ENCODE measurements around the gene NFYA. TPM values are rescaled to one million over a fixed set of nuclear protein-coding genes. Genes with fewer than 3 reads are reported as not detected.

Gene NFYA
- total RNA-seq, 2 experiments from 2014 or later, result 23.5 to 47.9 TPM

- Histone ChIP-seq H3K4me2 (ENCODE audit: low read length) (no peak overlapping the region), H3K27ac (ENCODE audit: low read depth, low read length, poor library complexity, severe bottlenecking) (no peak overlapping the region), H3K4me3 (ENCODE audit: low read depth, low read length, poor library complexity, severe bottlenecking) (no peak overlapping the region), H4K20me1 (ENCODE audit: insufficient read depth, low read length) (no peaks in the 10 kb centered on the region), H3K9me2 (ENCODE audit: insufficient read depth, low read length) (no peaks in the 10 kb centered on the region), H3K36me3 (ENCODE audit: insufficient read depth, low read length) (peaks cover 15% of the 10 kb centered on the region; the same call in 1 of the 2 replicates), H3K9me3 (ENCODE audit: low read length) (no peaks in the 10 kb centered on the region), H2AFZ (ENCODE audit: low read length) (no peak overlapping the region), H3K4me1 (ENCODE audit: insufficient read depth, low read length, poor library complexity, severe bottlenecking) (no peaks in the 10 kb centered on the region), H3K79me2 (ENCODE audit: insufficient read depth, low read depth, low read length) (no peaks in the 10 kb centered on the region)
- no TSS peak for BruUV-seq (replicated peaks)
- TF ChIP-seq EZH2phosphoT487 (IDR thresholded peaks at IDR 0.05; ENCODE audit: borderline replicate concordance, low read depth, low read length) (no peak), CTCF (conservative IDR thresholded peaks at IDR 0.05; ENCODE audit: low read length) (no peak)
- intact Hi-C loops (cut with micrococcal nuclease; ENCODE audit: unreplicated experiment), result no loop called here
- DNase-seq (ENCODE audit: low spot score), result no peak
- CTCF ChIA-PET (ENCODE audit: unreplicated experiment), result no interaction called here
- POLR2A ChIA-PET, result interaction anchor here (0.8 kb wide), 1 partner anchor 15 kb away, joined by 3 read pairs; no protein-coding TSS in a partner anchor
These were observed 50.1 kb downstream of the NFYA start for GRCh38 chr6:41122918-41123317.

GRCh38 chr6:41125282-41125681 lies 52.5 kb downstream of the NFYA start:
- no TSS peak for BruUV-seq (replicated peaks)
- POLR2A ChIA-PET, result interaction anchor here (0.5 to 1.4 kb wide), 2 partner anchors 40 to 57 kb away, joined by 3 to 4 read pairs; no protein-coding TSS in a partner anchor
- intact Hi-C loops (cut with micrococcal nuclease; ENCODE audit: unreplicated experiment), result no loop called here
- no peaks in the 10 kb centered on the region for H3K79me2 ChIP-seq (ENCODE audit: insufficient read depth, low read depth, low read length)
- TF ChIP-seq CTCF (conservative IDR thresholded peaks at IDR 0.05; ENCODE audit: low read length) (no peak), EZH2phosphoT487 (IDR thresholded peaks at IDR 0.05; ENCODE audit: borderline replicate concordance, low read depth, low read length) (no peak)
- H3K4me3 ChIP-seq (ENCODE audit: low read depth, low read length, poor library complexity, severe bottlenecking), result no peak overlapping the region
- H3K9me2 ChIP-seq (ENCODE audit: insufficient read depth, low read length), result no peaks in the 10 kb centered on the region
- H2AFZ ChIP-seq (ENCODE audit: low read length), result no peak overlapping the region
- H3K27ac ChIP-seq (ENCODE audit: low read depth, low read length, poor library complexity, severe bottlenecking), result no peak overlapping the region
- peaks cover 15% of the 10 kb centered on the region; the same call in 1 of the 2 replicates for H3K36me3 ChIP-seq (ENCODE audit: insufficient read depth, low read length)
- CTCF ChIA-PET (ENCODE audit: unreplicated experiment), result no interaction called here
- H3K4me2 ChIP-seq (ENCODE audit: low read length), result no peak overlapping the region
- H3K9me3 ChIP-seq (ENCODE audit: low read length), result no peaks in the 10 kb centered on the region
- no peaks in the 10 kb centered on the region for H3K4me1 ChIP-seq (ENCODE audit: insufficient read depth, low read length, poor library complexity, severe bottlenecking)
- H4K20me1 ChIP-seq (ENCODE audit: insufficient read depth, low read length), result no peaks in the 10 kb centered on the region
- no peak for DNase-seq (ENCODE audit: low spot score)

GRCh38 chr6:41132254-41132653 lies 59.5 kb downstream of the NFYA start:
- CTCF ChIA-PET (ENCODE audit: unreplicated experiment), result no interaction called here
- no peak for DNase-seq (ENCODE audit: low spot score)
- intact Hi-C loops (cut with micrococcal nuclease; ENCODE audit: unreplicated experiment), result no loop called here
- Histone ChIP-seq H3K27ac (ENCODE audit: low read depth, low read length, poor library complexity, severe bottlenecking) (no peak overlapping the region), H3K9me2 (ENCODE audit: insufficient read depth, low read length) (no peaks in the 10 kb centered on the region), H3K36me3 (ENCODE audit: insufficient read depth, low read length) (peaks cover 10% of the 10 kb centered on the region; the same call in 1 of the 2 replicates), H3K4me3 (ENCODE audit: low read depth, low read length, poor library complexity, severe bottlenecking) (no peak overlapping the region), H3K79me2 (ENCODE audit: insufficient read depth, low read depth, low read length) (no peaks in the 10 kb centered on the region), H2AFZ (ENCODE audit: low read length) (no peak overlapping the region), H4K20me1 (ENCODE audit: insufficient read depth, low read length) (no peaks in the 10 kb centered on the region), H3K4me1 (ENCODE audit: insufficient read depth, low read length, poor library complexity, severe bottlenecking) (no peaks in the 10 kb centered on the region), H3K9me3 (ENCODE audit: low read length) (no peaks in the 10 kb centered on the region), H3K4me2 (ENCODE audit: low read length) (no peak overlapping the region)
- no TSS peak for BruUV-seq (replicated peaks)
- no peak for TF ChIP-seq CTCF (conservative IDR thresholded peaks at IDR 0.05; ENCODE audit: low read length)
- no peak for TF ChIP-seq EZH2phosphoT487 (IDR thresholded peaks at IDR 0.05; ENCODE audit: borderline replicate concordance, low read depth, low read length)
- POLR2A ChIA-PET, result no interaction called here

Measured in OCI-LY7 (cell line).